Stimulated activated CD4-positive, alpha-beta T cell treated with anti-CD3 and anti-CD28 coated beads, Interleukin-2, amount 100 ng/mL, for 4 hours (primary cell): ENCODE measurements around the gene DNAJB12.
A peak's percentile ranks its signal among the peaks of the same experiment; 100 is the strongest.
"Not testable (repeated sequence)": the region's sequence is repeated elsewhere in the genome, so short reads cannot be mapped to it uniquely, and the experiment has no call there.

Source experiments
- DNase-seq: peaks from one replicate; pipeline ENCODE4 v3.0.0-alpha.2; 2020; ENCODE audit warnings: low read depth

DNAJB12 gene

DNA sequence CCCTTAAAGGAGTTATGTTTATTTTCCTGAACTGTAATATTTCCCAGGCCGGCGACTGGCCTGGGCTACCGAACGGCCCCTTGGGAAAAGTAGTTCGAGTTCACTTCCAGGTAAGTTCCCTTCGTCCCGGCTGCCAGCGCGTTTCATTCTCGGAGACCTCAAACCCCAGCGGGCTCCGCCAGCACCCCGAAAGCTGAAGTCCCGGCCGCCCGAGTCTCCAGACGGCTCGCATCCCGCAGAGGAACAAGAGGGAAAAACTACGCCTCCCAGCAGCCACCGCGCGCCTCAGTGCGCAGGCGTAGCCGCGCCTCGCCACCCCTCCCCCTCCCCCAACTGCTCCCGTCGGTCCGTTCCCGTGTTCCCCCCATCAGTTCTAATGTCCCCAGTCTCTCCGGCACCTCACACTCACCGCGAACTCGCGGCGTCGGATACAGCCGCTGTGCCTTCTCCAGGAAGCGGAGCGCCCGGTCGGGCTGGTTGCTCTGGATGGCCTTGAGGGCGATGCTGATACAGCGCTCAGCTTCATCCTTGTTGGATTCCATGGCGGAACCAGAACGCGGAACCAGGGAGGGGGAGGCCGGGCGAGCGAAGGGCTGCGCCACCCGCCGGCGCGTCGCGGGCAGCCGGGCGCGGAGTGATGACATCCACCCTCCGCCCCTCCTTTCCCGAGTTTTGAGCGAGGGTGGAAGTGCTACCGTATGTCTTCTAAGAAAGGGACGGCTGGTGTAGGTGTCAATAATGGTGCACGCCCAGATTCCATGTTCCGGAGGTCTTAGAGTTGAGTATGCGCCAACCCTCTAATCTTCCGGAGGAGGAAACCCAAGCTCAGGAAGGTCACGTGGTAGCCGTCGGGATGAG lies at the start of gene DNAJB12:
Gene DNAJB12 (minus strand): TSS at position 564 of the 858 bp plus-strand sequence. CDS start 22 bp downstream, at position 542.
- DNase-seq, result peak; percentile 84

DNA sequence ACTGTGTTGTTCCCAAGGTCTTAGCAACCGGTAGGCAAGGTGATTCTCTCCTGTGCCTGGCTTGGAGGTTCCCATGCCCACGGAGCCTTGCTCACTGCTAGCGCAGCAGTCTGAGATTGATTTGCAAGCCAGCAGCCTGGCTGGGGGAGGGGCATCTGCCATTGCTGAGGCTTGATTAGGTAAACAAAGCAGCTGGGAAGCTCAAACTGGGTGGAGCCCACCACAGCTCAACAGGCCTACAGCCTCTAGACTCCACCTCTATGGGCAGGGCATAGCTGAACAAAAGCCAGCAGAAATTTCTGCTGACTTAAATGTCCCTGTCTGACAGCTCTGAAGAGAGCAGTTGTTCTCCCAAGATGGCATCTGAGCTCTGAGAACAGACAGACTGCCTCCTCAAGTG lies 40.9 kb upstream of the DNAJB12 start:
- not testable (repeated sequence) for DNase-seq

DNA sequence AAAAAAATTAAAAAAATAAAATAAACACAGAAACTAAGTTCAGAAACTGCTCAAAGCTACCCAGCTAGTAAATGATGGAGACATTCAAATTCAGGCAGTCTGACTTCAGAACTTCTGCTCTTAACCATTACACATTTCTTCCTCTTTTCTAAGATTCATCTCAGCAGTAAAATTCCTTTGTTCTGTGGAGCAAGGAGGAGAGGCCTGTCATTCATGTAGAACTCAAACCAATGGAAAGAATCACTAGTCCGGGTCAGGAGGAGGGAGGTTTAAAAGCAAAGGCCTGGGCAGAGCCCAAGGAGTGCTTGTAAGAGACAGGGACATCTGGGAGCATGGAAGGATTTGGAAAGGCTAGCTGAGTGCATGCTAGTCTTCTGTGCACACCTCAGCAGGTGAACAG lies 37.9 kb upstream of the DNAJB12 start:
- no peak for DNase-seq

DNA sequence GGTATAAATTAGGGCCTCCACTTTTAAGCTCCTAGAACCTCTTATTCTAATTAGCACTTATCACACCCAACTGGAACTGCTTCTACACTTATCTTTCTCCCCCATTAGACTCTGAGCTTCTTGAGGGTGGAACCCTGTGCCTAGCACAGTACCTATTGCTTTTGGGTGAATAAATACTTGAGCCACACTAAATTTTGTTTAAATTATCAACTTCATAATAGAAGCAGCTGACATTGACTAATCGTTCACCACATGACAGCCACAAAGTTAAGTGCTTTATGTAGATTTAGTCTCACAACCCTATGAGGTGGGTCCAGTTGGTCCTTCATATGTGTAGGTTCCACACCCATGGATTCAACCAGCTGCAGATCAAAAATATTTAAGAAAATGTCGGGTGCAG lies 36.0 kb upstream of the DNAJB12 start:
- no peak for DNase-seq

DNA sequence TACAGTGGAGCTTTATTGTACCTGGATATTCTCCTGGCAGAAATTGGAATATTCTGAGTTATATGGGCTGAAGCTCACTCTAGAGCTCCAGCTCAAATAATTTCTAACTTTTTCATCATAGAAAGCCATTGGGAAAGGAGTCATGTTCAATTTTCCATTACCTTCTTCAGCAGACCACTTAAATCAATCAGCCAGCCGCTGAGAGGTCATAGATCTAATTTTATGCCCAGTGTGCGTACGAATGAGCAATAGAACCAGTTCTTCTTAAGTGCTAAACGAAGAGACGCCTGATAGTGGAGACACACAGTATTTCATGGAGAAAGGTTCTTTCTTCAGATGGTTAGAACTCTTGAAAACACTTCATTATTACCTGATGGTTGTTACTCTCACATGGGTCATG lies 35.0 kb upstream of the DNAJB12 start:
- DNase-seq, result no peak

DNA sequence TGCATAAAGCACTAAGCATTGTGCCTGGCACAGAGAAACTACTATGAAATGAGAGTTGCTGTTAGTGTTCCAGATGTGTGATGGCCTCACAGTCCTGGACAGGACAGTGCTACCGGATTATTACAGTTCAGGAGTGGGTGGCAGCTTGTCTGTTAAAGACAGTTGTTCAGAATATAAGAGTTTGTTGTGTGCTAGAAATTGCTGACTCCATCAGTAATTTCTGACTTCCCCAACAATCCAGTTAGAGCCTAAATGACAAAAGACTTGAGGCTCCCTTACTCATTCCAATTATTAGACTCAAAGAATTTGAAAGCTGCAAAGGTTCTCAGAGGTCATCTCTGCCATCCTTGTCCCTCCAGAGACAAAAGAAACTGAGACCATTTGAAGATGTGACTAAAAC lies 34.3 kb upstream of the DNAJB12 start:
- no peak for DNase-seq

DNA sequence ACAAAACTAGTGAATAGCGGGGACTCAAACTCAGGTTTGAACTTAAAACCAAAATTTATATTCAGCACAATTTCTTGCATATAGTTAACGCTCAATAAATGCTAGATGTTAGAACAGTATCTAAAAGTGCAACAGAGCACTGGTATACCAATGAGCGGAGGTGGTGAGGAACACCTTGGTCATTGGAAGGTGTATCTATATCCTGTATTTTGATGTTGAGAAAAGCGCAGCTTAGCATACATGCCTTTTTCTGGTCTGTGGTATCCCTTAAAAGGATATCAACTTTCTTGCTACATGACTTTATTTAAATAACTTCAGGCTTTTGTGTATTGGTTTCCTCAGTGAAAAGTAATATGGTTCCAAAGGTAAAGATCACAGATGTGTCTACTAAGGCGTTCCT lies 33.3 kb upstream of the DNAJB12 start:
- DNase-seq, result no peak

DNA sequence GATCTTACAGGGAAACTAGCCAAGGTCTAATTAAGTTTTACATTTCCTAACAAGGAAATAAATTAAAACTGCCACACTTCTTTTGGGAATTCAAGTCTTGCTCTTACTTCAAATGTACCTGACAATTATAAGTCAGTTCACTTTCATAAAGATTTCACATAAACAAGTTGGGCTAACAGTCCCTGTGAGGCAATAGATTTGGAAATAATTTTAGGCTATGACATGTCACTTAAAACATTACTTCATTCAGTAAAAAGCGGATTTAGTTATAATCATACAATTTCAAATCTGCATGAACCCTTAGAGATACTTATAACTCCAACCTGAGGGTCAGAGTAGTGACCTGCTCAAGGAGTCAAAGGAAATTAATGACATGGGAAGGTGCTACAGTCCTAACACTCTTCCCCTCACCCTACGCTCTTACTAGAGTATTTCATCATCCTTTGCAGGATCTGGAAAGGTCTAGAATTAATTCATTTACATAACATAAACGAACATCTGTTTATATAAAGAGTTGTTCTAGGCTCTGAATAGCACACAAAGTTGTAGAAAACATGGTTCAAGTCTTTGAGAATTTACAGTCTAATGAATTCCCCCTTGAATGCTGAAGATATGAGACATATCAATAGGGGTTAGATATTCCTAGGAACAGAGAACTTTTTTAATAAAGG lies 32.3 kb upstream of the DNAJB12 start:
- no peak for DNase-seq

DNA sequence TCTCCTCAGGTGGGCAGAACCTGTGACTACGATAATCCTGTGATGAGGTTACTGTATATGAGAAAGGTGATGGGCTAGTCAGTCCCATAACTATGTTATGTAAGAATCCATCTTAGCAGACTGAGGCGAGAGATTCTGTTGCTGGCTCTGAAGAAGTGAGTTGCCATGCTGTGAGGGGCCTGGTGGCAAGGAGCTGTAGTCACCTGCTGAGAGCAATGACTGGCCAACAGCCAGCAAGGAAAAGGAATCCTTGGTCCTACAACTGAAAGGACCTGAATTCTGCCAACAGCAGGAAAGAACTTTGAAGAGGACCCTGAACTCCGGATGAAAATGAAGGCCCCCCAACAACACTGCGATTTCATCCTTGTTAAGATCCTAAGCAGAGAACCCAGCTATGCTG lies 31.0 kb upstream of the DNAJB12 start:
- DNase-seq, result no peak

DNA sequence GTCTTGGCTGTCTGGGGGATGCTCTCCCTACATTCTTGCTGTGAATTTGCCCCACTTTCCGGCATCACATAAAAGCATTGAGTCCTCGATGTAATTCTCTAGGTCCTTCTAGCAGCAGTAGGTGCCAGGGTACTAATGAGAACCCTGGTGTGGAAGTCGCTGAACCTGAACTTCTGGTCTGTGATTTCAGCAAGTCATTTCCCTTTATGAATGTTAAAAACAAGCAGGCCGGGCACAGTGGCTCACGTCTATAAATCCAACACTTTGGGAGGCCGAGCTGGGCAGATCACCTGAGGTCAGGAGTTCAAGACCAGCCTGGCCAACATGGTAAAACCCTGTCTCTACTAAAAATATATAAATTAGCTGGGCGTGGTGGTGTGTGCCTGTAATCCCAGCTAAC lies 30.3 kb upstream of the DNAJB12 start:
- not testable (repeated sequence) for DNase-seq

DNA sequence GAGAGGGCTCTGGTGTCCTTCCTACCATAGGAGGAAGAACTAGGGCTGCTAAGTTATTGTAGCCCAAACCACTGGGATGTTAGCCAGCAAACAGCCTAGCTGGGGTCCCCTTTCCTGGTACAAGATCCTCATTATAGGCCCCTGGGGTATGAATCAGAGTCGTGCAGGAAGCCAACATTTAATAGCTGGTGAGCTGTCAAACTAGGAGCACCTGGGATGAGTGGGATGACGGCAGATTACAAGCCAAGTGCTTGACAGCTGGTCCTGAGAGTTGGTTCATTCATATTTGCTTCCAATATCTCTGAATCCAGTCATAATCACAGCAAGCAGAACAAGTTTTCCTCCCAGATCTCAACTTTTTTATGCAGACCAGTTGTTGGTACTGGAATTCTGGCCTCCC lies 25.1 kb upstream of the DNAJB12 start:
- no peak for DNase-seq

DNA sequence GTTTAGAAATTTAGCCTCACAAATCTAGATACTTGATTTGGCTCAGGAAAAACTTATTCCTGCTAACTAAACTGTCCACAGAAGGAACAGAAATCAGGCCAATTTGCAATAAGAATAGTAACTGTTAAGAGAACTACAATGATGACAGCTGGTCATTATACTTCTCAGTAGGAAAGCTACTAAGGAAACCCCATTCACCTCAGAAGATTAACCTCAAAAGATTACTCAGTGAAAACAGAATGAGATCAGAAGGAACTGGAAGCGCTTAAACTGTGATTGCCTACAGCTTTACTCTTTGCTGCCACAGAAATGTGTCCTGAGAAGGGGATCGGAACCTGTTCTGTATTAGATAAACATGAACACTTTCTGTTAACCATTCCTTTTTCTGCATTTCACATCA lies 24.3 kb upstream of the DNAJB12 start:
- DNase-seq, result no peak

DNA sequence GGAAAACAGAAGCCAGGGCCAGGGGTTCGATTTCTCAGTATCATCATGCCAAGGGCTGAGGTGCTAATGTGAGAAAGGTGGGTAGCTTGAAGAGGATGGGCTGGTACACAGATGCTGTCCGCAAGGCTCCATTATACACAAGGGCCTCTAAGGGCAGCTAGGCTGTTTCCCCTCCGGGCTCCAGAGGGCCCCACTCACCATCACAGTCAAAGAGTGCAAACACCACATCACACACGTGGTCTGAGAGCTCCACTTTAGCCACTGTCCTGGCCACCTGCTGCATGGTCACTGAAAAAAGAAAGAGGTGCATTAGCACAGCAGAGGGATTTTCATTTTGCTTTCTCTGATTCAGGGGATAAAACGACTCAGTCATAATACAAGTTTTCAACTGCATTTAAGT lies 20.9 kb upstream of the DNAJB12 start:
- DNase-seq, result no peak

DNA sequence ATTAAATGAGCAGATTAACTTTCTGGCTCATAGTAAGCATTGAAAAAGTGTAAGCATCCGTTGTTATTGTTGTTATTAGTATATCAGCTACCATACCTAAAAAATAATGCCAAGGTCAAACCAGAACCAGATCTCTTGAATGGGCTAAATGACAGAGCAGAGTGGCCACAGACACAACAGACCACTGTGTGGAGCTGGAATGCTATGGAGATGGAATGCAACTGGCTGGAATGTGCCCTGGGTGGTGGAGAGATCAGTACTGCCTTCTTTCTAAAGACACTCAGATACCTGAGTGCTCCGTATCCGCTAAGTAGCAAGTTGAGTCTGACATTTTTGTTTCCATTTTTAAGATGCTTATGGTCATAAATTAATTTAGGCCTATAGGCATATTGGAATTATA lies 20.5 kb upstream of the DNAJB12 start:
- no peak for DNase-seq

DNA sequence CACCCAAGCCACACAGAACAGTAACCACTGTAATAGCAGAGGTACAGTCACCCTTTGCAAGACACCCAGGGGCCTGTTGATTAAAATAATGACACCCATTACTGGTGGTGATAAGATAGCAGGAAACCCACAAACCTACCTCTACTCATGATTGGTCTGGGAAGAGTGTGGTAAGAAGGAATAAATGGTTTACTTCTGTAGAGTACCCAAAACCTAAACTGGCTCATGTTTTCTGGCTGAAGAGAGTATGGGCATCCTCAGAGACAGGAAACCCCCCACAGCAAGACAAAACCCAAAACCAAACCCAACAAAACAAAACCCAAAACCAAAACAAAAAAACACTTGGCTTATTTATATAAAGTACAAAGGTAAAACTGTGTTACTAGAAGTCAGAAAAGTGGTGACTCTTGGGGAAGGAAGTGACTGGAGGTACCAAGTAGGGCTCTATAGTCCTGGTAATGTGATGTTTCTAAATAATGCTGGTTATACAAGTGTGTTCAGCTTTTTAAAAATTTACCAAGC lies 15.5 kb upstream of the DNAJB12 start:
- DNase-seq, result no peak

DNA sequence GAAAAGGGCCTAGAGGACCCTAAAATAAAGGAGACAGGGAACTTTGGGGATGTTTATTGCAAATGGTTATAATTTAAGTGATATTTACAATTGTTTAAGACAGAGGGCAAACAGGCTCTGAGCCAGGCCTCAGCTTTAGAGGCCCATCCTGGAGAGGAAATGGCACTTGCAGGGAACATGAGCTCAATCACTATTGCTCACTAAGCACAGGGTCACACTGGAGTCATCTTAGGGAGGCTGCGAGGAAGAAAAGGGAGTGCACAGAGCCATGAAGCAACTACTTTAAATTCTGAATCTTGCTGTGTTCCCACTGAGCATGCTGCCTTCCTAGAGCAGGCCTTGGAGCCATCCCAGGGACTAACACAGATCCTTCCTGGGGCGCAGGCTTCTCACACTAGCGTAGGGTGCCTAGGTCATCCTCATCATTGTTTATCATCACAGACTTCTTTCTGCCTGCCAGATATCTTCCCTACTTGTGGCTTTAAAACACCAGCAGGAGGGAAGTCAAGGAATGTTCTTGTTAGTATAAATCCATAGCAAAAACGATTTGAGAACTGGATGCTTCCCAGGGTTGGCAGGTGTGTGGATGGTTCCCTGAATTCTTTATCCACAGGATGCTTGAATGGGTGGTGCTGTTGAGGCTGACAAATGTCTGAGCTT lies 12.7 kb upstream of the DNAJB12 start:
- DNase-seq, result no peak

DNA sequence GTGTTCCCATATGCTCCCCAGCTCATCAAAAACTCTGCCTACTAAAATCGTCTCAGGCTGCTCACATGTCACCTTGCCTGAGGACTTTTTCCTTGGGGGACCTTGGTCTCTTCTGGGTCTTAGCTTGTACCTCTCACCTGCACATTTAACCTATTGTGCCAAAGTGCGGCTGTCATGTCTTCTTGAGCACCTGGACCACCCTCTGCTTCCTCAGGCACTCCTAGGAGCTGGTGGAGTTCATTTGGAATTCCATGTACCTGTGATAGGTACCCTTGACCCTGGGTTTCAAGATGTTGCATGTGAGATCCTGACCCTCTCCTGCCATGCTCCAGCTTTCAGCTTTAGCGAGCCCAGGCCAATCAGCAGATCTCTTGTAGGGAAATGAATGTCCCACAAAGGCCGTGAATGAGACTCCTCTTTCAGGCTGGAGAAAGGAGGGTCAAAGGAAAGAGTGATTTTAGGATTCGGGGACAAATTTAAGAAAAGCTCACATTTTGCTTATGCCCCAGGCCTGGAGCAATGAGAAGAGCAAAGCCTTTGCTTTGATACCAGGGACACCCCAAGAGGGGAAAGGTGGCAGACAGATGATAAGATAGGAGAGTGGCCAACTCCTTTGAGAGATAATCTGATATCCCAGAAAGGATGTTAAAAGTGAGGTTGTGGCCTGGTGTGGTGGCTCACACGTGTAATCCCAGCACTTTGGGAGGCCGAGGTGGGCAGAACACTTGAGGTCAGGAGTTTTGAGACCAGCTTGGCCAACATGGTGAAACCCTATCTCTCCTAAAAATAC lies 10.6 kb upstream of the DNAJB12 start:
- no peak for DNase-seq

DNA sequence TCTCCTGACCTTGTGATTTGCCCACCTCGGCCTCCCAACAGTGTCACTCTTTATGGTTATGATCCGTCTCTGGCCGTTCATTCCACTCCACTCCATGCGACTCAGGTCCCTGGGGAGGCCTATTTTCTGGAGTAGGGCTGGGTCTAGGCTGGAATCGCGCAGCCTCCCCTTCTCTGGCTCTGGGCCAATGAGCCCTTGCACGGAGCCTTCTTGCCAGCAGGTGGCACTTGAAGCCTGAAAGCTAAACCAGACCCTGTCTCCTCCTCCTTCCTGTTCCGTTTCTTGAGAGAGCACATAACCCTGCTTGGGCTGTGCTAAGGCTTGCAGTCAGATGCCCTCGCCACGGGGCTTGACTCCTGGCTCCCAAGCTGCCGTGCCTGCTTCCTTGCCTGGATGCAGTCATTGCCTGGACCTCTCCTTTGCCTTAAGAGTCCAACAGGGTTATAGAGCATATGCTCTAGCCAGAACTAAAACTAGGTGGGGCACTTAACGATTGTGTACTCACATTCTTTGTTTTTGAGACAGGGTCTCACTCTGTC lies 9.6 kb upstream of the DNAJB12 start:
- DNase-seq, result peak; percentile 76

DNA sequence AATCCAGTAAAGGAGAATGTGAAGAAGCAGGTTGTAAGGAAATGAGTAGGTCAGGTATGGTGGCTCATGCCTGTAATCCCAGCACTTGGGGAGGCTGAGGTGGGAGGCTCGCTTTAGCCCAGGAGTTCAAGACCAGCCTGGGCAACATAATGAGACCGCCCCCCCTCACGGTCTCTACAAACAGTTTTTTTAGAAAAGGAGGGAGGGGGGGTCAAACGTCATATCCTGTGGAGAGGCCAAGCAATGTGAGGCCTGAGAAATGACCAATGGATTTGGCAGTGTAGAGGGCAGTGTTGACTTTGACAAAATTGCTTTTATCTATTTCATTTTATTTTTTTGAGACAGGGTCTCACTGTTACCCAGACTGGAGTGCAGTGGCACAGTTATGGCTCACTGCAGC lies 2.3 kb upstream of the DNAJB12 start:
- DNase-seq, result no peak

DNA sequence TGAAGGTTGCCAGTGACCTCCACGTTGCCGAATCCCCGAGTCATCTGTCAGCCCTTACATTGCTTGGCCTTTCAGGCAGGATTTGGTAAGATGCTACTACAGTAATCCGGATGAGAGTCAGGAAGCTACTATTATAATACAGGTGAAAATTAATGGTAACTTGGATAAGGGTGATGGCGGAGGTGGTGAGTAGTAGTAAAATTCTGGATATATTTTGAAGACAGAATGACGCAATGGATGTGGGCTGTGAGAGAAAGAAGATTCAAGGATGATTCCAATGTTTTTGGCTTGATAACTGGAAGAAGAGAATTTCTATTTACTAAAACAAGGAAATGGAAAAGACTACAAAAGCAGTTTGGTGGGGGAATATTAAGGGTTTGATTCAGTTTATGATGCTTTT lies 1.4 kb upstream of the DNAJB12 start:
- no peak for DNase-seq

DNA sequence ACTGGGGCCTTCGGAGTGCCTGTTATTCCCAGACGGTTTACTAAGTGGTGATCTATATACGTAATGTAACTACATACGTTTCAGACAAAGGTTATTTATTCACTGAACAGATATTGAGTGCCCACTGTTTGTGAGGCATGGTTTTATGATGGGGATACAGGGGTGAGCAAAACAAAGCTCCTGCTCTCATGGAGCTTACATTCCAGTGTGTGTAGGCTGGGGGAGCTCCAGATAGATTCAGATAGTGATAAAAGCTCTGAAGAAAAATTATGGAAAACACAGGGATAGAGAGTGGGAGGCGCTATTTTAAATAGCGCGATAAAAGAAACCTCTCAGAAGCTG lies 466 bp upstream of the DNAJB12 start:
- DNase-seq, result no peak

DNA sequence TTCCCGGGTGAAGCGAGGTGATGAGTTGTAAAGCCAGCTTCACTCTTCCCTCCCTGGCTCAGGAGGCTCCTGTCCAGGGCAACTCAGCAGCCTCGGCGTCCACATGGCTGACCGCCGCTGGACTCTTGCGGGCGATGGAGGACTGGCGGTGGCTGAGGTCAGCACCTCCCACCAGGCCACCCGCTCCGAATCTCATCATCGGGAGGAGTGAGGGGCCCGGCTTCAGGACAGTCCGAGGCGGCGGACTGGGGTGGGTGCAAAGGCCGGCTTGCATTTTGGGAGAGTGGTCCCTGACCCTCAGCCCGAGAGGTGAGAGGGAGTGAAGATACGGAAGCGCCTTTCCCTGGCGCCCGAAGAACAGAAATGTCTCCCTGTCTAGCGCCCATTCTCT lies 759 bp downstream of the DNAJB12 start:
- no peak for DNase-seq
